ENCODE data around the gene KLRC4.

- peak in 1 of 2 donors; percentile 25 for TF ChIP-seq POLR2AphosphoS5 (IDR thresholded peaks at IDR 0.05)
- no peak for TF ChIP-seq CTCF (IDR thresholded peaks at IDR 0.05)
- TF ChIP-seq POLR2A (IDR thresholded peaks at IDR 0.05) = no peak
Measured at GRCh38 chr12:10395390-10395998, 14.1 kb downstream of the KLRC4 start.
